Measurements from ENCODE around the gene ACOT7. TPM values are rescaled to one million over a fixed set of nuclear protein-coding genes. Genes with fewer than 3 reads are reported as not detected.

Gene ACOT7
- total and polyA plus RNA-seq, 12 donors = 4.0 to 40.4 (median 8.6) TPM

- Histone ChIP-seq H3K36me3 (peaks cover 0 to 5% (median 0%) of the 10 kb centered on the region in 9 donors), H3K4me1 (peaks cover 5 to 21% (median 16%) of the 10 kb centered on the region in 9 donors), H3K27me3 (peaks cover 0 to 38% (median 27%) of the 10 kb centered on the region in 7 donors), H3K9me3 (no peaks in the 10 kb centered on the region), H3K27ac (no peak overlapping the region), H3K4me3 (no peak overlapping the region)
- DNase-seq (no peak), ATAC-seq (no peak)
- no peak for TF ChIP-seq CTCF (IDR thresholded peaks at IDR 0.05)
- intact Hi-C loops (cut with DNase I) = loop anchor here in 1 of 10 donors (10.0 kb wide), 1 partner anchor 138 kb away; the partner anchor contains the start of gene ACOT7
- WGBS, 2 donors = 93 to 94% methylated on average over 13 of the region's 13 CpGs
Measured at GRCh38 chr1:6256645-6257044, 136.9 kb downstream of the ACOT7 start.

- no peak for TF ChIP-seq CTCF (IDR thresholded peaks at IDR 0.05)
Measured at GRCh38 chr1:6254691-6255090, 138.9 kb downstream of the ACOT7 start.

GRCh38 chr1:6253380-6253779, 140.2 kb downstream of the ACOT7 start:
- ATAC-seq (no peak), DNase-seq (no peak)
- no peaks in the 10 kb centered on the region for H3K9me3 ChIP-seq
- no peak overlapping the region for H3K27ac ChIP-seq
- peaks cover 4 to 46% (median 39%) of the 10 kb centered on the region in 7 donors for H3K27me3 ChIP-seq
- no peak overlapping the region for H3K4me3 ChIP-seq
- H3K4me1 ChIP-seq = peaks cover 0 to 11% (median 5%) of the 10 kb centered on the region in 9 donors
- TF ChIP-seq CTCF (IDR thresholded peaks at IDR 0.05) = no peak
- WGBS, 2 donors = 95 to 96% methylated on average over 9 of the region's 9 CpGs
- H3K36me3 ChIP-seq = peaks cover 0 to 5% (median 0%) of the 10 kb centered on the region in 9 donors
- intact Hi-C loops (cut with DNase I) = loop anchor here in 3 of 10 donors (5.0 to 10.0 kb wide), 3 partner anchors 141 to 164 kb away; partner anchors contain the start of genes ACOT7 (in 1 of the 3) and HES2 (in 1 of the 3)

More at GRCh38 chr1:6254691-6255090, 138.9 kb downstream of the ACOT7 start:
- H3K4me1 ChIP-seq = peaks cover 2 to 9% (median 5%) of the 10 kb centered on the region in 9 donors
- WGBS, 2 donors = 89 to 90% methylated on average over 16 of the region's 16 CpGs
- no peak for ATAC-seq
- H3K36me3 ChIP-seq = peaks cover 0 to 5% (median 0%) of the 10 kb centered on the region in 9 donors
- no peak overlapping the region for H3K4me3 ChIP-seq
- H3K27me3 ChIP-seq = peaks cover 0 to 47% (median 34%) of the 10 kb centered on the region in 7 donors
- intact Hi-C loops (cut with DNase I) = loop anchor here in 3 of 10 donors (5.0 to 10.0 kb wide), 3 partner anchors 140 to 163 kb away; partner anchors contain the start of genes ACOT7 (in 1 of the 3) and HES2 (in 1 of the 3)
- H3K27ac ChIP-seq = no peak overlapping the region
- no peak for DNase-seq
- H3K9me3 ChIP-seq = no peaks in the 10 kb centered on the region

GRCh38 chr1:6252374-6252710, 141.2 kb downstream of the ACOT7 start:
- Histone ChIP-seq H3K9me3 (no peaks in the 10 kb centered on the region), H3K4me3 (no peak overlapping the region), H3K27ac (no peak overlapping the region), H3K27me3 (peaks cover 4 to 50% (median 48%) of the 10 kb centered on the region in 7 donors), H3K36me3 (peaks cover 0 to 5% (median 0%) of the 10 kb centered on the region in 9 donors), H3K4me1 (peaks cover 0 to 11% (median 5%) of the 10 kb centered on the region in 9 donors)
- 84 to 85% methylated on average over 4 of the region's 4 CpGs for WGBS, 2 donors
- DNase-seq (no peak), ATAC-seq (no peak)
- no peak for TF ChIP-seq CTCF (IDR thresholded peaks at IDR 0.05)
- intact Hi-C loops (cut with DNase I) = loop anchor here in 3 of 10 donors (5.0 to 10.0 kb wide), 3 partner anchors 142 to 165 kb away; partner anchors contain the start of genes ACOT7 (in 1 of the 3) and HES2 (in 1 of the 3)

Measured in heart right ventricle (tissue), 16 donors.